ENCODE results near the gene SPATA21. TPM values are rescaled to one million over a fixed set of nuclear protein-coding genes. Genes with fewer than 3 reads are reported as not detected.
"Not testable (repeated sequence)": the region's sequence is repeated elsewhere in the genome, so short reads cannot be mapped to it uniquely, and the experiment has no call there.

The SPATA21 gene, protein sequence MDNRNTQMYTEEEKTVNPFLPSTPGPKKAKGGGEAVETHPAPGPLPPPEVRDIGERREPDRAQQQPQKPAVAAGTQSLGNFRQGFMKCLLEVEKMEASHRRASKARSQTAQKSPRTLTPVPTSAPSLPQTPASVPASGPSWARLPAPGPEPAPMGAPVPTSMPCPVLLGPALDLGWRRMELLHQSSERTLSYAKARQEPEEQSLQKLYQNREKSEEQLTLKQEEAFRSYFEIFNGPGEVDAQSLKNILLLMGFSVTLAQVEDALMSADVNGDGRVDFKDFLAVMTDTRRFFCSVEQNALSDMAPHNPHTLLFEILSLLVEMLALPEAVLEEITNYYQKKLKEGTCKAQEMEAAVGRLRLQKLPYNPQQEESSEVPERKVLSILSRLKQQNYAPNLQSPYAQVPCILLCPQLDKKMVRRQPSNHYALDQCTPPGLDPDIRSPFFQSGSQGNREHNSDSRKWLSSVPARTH
- not detected for total RNA-seq

DNA sequence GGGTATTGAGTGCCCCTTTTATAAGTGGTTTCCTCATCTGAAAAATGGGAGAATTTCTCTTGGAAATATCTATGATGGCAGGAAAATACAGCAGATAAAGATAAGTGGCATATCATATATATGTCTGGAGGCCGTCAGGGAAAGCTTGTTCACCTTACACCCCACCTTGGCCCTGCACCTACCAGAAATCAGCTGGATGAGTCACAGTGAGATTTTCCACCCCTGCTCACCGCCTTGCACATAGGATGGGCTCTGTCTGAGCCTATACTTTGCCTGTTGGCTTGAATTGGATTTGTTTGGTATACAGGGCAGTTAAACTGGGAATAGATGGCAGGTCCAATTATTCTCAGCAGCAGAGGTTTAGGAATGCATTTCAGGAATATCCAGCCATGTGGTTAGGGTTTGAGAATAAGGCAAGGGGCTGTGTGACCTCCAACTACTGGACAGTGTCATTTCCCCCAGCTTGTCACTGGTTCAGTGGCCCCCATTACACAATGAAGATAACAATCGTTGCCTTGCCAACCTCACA, at the start of gene SPATA21:
Gene SPATA21, minus strand, starts transcription at position 479 of the 529 bp plus-strand sequence. CDS start 6,053 bp downstream, outside the sequence.
- DNase-seq (ENCODE audit: low spot score) = no peak
- no peak for ATAC-seq

DNA sequence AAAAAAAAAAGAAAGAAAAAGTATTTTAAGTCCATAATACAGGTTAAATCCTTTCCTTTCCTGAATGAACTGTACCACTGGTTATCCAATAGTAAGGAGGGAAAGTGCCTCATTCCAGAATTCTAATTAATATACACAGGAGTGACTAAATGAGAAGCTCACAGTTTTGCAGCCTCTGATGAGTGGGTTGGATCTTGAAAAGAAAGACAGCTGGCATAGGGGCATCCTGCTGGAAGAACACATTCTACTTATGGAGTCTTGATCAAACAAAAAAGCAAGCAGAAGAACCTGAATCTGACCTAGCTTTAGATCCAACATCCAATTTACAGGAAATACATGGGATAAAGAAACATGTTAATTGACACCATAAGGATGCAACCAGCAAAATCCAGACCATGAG, 49.8 kb upstream of the SPATA21 start:
- not testable (repeated sequence) for DNase-seq (ENCODE audit: low spot score); ATAC-seq

DNA sequence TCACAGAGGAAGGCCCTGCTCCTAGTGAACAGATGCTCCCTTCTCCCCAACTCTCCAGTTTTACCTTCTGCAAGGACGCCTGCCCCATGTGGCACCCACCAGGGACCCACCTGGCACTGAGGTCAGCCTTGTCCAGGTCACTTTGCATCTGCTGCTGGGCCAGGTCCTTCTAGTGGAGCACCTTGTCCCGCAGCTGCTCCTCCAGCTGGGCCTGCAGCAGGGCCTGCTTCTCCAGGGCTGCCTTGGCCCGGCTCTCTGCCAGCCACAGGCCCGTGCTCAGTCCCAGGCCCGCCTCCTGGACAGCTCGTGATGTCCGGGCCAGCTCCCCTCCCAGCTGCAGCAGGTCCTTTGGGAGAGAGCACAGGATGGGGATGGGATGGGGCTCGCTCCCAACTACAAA, 49.1 kb upstream of the SPATA21 start:
- not testable (repeated sequence) for ATAC-seq

DNA sequence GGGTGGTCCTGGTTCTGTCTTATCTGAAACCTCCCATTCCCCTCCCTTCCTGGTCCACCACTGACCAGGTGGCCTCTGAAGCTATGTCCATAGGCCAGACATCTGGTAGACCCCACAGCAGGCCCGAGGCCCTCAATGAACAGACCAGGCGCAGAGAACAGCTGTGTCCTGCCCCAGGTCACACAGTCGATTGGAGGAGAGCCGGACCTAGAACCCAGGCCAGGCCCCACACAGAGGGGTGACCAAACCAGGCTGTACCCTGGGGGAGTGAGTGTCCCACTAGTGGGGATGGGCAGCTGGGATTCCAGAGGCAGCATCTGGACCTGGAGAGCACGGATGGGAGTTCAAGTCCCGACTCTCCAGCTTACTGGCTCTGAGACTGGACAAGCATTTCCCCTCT, 47.7 kb upstream of the SPATA21 start:
- no peak for ATAC-seq

More for the DNA sequence above, 49.1 kb upstream of the SPATA21 start:
- not testable (repeated sequence) for DNase-seq (ENCODE audit: low spot score)

DNA sequence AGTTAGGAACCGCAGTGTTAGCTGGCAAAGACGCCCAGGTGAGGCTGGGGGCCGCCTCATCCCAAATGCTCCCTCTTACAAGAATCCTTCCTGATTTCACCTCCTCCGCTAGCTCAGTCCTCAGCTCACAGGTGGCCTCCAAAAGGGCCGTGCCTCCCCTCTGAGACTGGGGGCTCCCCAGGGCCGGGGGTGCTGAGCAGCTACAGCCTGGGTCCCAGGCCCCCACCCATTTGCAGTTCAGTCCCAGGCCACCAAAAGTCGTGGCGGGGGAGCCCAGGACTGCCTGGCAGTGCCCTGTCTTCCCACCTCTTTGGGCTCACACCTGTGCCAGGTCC, 47.2 kb upstream of the SPATA21 start:
- ATAC-seq (no peak), DNase-seq (ENCODE audit: low spot score) (no peak)

More for the DNA sequence above, 47.7 kb upstream of the SPATA21 start:
- DNase-seq (ENCODE audit: low spot score) = no peak

DNA sequence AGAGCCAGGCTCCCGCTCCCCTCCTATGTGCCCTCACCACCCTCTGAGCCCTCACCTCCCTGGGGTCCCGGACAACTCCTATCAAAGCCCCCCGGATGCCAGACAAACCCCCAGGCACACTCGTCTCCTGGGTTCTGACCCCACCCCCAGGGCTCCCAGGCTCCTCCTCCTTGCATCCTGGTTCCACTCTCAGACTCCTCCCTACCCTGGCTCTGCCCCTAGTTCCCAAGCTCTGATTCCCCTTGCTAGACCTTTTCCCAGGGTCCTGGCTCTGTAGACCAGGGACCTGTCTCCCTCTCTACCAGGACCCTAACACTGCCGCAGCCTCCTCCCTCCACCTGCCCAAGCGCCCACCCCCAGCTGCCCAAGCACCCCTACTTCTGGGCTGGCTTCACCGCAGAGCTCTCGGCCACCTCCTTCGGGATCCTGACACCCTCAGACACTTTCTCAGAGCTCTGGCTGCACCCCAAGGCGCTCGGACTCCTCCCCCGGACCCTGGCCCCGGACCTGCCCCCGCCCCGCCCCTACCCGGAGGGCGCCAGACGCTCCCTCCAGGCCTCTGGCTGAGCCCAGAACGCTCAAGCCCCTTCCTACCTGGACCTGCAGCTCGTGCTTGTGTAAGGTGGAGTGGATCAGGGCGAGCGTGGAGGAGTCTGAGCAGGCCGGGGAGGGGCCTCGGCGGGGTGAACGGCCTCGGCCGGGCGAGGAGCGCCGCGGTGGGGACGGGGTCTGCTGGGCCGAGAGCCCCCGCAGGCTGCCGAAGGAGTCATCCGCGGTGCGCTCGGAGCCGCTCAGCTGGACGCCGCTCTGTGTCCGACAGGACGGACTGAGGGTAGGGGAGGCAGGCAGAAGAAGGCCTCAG, 46.6 kb upstream of the SPATA21 start:
- DNase-seq (ENCODE audit: low spot score); ATAC-seq: not testable (repeated sequence)

DNA sequence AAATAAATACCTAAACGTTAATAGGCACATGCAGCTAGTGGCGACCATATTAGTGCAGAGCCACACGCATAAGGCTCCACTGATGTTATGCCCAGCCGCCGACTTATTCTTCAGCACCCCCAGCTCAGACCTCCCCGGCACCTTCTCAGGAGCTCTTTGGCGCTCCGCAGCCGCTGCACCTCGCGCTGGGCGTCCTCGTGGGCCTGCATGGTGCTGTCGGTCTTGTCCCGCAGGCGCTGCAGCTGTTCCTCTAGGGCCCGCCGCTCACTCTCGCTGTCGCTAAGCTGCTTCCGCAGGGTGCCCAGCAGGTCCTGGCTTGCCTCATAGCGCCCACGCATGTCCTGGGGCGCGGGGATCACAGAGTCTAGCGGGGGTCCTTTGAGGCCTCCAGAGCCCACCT, 45.9 kb upstream of the SPATA21 start:
- not testable (repeated sequence) for DNase-seq (ENCODE audit: low spot score); ATAC-seq

DNA sequence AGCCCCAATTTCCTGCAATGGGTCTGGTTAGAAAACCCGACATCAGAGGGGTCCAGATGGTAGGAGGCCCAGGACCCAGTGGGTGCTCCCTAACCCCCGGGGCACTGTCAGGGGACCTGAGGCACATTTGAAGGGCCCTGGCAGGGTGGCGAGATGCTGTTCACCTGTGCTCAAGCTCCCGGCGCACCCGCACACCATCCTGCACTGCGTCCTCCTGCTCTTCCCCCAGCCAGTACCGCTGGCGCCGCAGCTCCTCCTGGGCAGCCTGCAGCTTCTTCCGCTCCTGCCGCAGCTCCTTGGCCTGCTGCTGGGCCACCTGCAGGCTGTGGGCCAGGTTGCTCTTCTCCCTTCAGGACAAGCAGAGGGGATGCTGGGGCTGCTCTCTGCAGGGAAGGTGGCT, 40.9 kb upstream of the SPATA21 start:
- DNase-seq (ENCODE audit: low spot score) (no peak), ATAC-seq (no peak)

DNA sequence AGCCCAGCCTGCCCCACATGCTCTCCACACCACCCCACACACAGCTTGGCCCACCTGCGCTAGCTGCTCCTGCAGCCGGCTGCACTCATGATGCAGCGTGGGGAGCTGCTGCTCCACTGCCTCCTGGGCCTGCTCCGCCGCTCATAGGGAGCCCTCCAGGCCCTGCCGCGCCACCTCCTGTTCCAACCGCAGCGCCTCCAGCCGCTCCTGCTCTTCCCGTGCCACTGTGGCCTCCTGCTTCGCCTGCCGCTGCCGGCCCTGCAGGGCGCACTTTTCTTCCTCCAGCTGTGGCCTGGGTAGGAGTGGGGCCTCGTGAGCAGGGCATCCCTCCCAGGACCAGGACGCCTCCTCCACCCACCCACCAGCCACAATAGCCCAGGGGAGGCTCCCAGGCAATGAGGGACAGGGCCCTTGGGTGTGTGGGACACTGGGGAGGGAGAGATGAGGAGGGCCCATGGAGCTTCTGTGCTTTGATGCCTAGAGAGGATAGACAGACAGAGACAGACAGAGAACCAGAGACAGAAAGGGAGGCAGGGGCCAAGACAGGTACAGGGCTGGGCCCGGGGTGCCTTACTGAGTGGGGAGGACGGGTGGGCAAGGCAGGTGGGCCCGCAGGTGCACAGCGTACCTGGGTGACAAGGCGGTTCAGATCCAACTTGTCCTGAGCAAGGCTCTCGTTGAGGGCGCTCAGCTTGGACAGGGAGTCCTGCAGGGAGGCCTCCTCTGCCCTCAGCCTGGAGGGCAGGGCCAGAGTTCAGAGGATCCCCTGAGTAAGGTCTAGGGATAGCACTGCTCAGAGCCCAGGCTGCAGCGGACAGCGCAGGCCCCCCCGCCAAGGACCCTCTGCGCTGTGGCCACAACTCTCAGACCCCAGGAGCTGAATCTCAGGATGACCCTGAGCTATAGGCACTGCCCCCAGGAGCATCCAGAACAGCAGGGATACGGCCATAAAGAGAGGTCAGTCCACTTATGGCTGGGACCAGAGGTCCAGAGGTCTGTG, 38.8 kb upstream of the SPATA21 start:
- peak; percentile 34 for ATAC-seq
- DNase-seq (ENCODE audit: low spot score) = not testable (repeated sequence)

DNA sequence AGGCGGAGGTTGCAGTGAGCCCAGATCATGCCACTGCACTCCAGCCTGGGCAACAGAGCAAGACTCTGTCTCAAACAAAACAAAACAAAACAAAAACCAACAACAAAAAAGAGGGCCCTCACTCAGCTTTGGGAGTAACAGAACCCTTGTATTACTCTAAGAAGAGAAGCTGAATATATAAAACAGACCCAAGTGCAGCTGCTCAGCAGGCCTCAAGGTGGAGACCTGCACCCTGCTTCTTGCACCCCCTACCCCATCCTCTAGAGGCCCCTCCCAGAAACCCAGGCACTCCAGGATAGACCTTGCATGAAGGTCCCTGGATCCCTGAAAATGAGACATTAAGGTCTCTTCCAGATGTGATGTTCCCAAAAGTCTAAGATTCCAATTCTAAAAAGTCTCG, 37.7 kb upstream of the SPATA21 start:
- ATAC-seq; DNase-seq (ENCODE audit: low spot score): not testable (repeated sequence)

DNA sequence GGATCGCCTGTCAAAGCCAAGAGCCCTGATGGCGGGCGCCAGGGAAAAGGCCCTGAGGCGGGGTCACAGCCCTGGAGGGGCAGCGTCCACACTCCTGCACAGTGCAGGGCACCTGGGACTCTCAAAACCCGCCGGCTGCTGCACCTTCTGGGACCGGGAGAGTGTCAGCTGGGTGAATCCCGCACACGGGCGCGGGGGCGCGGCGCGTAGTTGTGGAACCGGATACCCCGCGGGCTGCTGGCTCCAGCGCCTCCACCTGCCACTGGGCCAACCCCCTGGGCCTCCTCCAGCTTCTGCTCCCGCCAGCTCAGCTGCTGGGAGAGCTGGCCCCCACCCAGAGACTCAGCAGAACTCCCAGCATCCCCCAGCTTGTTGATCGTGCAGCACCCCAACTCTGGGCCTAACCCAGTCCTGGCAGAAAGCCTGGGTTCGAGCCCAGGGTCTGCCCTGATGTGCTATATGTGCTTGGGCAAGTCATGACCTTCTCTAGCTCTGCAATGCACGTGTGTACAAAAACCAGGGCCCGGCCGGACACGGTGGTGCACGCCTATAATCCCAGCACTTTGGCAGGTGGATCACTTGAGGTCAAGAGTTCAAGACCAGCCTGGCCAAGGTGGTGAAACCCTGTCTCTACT, 37.1 kb upstream of the SPATA21 start:
- no peak for DNase-seq (ENCODE audit: low spot score)

DNA sequence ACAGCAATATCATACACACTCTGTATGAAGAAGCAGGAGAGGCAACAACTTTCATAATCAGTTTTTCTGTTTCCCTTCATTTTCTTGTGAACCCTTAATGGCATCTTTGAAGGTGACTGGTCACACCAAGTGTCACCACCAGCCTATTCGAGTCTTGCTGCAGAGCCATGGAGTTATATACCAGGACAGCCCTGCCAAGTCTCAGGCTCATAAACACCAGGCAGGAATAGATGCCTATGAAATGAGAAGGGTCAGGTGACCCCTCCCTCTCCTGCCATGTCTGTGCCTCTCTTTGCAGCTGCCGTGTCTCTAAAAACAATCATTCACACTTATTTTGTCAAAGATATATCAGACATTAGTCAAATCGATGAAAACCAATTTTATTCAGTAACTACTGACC, 31.3 kb upstream of the SPATA21 start:
- no peak for DNase-seq (ENCODE audit: low spot score)
- no peak for ATAC-seq

More for the DNA sequence above, 37.1 kb upstream of the SPATA21 start:
- ATAC-seq = no peak

DNA sequence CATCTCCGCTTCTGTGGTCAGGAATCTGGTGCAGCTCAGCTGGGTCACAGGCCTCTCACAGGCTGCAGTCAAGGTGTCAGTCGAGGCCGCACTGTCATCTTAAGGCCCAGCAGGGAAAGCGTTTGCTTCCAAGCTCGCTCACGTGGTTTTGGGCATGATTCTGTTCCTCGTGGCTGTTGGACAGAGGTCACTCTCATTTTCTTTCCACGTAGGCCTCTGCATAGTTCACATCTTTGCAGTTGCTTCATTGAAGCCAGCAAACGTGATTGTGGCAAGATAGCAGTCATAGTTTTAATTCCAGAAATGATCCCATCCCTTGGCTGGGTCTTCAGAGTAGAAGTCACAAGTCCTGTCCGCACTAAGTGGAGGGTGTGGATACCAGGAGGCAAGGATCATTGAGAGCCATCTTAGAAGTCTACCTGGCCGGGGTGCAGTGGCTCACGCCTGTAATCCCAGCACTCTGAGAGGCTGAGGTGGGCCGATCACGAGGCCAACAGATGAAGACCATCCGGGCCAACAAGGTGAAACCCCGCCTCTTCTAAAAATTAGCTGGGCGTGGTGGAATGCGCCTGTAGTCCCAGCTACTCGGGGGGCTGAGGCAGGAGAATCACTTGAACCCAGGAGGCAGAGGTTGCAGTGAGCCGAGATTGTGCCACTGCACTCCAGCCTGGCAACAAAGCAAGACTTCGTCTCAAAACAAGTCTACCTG, 27.8 kb upstream of the SPATA21 start:
- ATAC-seq (no peak), DNase-seq (ENCODE audit: low spot score) (no peak)

DNA sequence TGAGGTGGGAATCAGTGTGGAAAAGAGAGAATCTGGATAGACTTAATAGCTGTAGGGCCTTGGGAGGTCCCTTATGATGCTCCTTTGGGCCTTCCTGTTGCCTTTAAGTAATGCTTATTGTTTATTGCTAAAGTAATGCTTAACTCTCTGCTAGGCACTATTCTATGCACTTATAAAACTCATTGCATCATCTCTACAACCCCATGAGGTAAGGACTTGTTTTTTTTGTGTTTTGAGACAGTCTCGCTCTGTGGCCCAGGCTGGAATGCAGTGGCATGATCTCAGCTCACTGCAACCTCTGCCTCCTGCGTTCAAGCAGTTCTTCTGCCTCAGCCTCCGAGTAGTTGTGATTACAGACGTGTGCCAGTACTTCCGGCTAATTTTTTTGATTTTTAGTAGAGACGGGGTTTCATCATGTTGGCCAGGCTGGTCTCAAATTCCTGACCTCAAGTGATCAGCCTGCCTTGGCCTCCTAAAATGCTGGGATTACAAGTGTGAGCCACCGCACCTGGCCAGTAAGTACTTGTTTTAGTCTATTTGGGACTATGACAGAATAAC, 25.6 kb upstream of the SPATA21 start:
- DNase-seq (ENCODE audit: low spot score) = no peak
- ATAC-seq = no peak

DNA sequence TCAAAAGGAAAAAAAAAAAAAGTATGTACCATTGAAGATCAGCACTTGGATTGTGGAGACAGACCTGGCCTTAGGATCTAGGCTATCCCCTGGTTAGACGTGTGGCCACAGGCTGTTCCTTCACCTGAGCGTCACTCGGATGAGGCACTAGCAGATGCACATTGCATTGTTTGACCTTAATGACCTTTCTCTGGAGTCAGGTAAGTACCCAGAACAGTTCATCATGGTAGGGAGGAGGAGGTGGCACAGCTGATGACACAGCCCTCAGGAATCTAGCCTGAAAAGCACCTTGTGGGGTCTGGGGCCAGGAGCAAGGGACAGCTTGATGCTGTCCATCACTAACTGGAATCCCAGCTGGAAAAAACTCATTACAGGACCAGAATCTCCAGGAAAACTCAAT, 24.5 kb upstream of the SPATA21 start:
- no peak for ATAC-seq
- no peak for DNase-seq (ENCODE audit: low spot score)

DNA sequence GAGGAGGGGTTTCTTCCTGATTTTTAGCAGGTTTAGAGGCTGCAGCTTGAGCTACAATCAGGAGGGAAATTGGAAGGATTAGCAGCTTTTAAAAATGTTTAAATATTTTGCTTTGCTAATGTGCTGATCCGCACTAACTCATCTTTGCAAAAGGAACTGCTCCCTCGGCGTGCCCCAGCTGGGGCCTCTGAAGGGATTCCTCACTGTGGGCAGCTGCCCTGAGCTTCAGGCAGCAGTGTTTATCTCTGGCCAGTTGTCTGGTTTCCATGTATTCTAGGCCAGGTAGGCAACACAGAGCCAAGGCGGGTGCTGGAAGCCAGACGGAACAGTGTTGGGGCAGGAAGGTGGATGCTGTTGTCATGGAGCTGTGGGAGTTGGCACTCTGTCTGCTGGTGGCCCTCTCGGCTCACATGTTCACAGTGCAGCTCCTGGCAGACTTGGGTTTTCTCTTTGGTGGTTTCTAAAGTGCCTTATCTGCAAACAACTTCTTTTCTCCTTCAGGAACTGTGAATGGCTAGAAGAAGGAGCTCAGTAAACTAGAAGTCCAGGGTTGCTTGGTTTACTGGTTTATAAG, 22.2 kb upstream of the SPATA21 start:
- ATAC-seq (no peak), DNase-seq (ENCODE audit: low spot score) (no peak)

DNA sequence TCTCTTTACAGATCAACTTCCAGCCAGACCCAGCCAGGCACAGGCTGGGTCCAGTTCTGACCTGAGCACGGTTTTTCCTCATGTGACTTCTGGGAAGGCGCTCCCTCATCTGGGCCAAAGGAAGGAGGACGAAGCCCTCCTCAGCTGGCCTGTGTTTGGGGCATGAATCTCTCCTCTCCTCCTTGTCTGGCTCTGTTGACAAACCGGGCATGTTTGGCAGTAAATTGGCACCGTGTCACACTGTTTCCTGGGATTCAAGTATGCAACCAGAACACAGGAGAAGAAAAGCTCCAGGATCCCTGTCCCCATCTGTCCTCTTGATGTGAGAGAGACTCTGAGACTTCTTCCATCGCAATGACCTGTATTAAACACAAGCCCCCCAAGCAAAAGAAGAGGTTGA, 21.6 kb upstream of the SPATA21 start:
- DNase-seq (ENCODE audit: low spot score) (no peak), ATAC-seq (no peak)

DNA sequence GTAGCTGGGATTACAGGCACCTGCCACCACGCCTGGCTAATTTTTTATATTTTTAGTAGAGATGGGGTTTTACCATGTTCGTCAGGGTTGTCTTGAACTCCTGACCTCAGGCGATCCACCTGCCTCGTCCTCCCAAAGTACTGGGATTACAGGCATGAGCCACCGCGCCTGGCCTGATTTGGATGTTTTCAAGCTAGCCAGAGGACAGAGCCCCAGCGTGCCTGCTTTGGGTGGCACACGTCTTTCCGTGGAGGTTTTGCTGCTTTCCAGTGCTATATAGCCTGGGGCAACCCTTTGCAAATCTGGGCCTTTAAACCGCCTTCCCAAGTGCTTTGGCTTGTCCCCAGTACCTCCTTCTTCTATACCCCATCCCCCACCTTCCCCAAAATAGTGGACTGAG, 18.9 kb upstream of the SPATA21 start:
- not testable (repeated sequence) for ATAC-seq; DNase-seq (ENCODE audit: low spot score)

Measured in left lobe of liver (tissue), 2 donors.